HEK293T (cell line): ENCODE results near the gene FBXO34.

Experiments used
- SUZ12 ChIP-seq: fragments of 450-650 bp; IDR thresholded peaks from 2 replicates; pipeline ENCODE4 v1.6.1; 2016; ENCODE audit warnings: mild to moderate bottlenecking
- ZNF384 ChIP-seq: fragments of 450-650 bp; IDR thresholded peaks from 2 replicates; pipeline ENCODE4 v1.6.1; 2016

DNA sequence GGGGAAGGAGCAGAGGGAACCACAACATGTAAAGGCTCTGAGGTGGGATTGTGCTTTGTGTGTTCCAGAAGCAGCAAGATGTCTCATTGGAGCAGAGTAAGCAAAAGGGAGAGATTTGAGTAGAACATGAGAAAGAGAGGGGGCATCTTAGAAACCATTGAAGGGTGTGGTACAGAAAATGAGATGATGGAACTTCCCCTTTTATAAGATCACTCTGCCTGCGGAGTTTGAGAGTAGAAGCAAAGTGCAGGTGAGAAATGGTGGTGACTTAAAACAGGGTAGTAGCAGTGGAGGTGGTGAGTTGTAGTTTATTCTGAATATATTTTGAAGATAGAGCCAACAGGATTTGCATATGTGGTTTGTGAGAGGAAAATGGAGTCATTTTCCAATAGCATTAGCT is 56.0 kb downstream of the FBXO34 start:
- TF ChIP-seq ZNF384 (no peak), SUZ12 (no peak)
